ENCODE measurements around the gene PPP1R16B.
A peak's percentile ranks its signal among the peaks of the same experiment; 100 is the strongest.
"Not testable (repeated sequence)": the region's sequence is repeated elsewhere in the genome, so short reads cannot be mapped to it uniquely, and the experiment has no call there.

The PPP1R16B gene

GRCh38 chr20:38847840-38848239 is 42.3 kb downstream of the PPP1R16B start:
- no peak for DNase-seq (ENCODE audit: low read depth, low spot score)

- DNase-seq (ENCODE audit: low read depth, low spot score) = no peak
Measured at GRCh38 chr20:38853759-38854158, 48.3 kb downstream of the PPP1R16B start.

- DNase-seq (ENCODE audit: low read depth, low spot score) = no peak
Measured at GRCh38 chr20:38854654-38855066, 49.2 kb downstream of the PPP1R16B start.

- DNase-seq (ENCODE audit: low read depth, low spot score) = no peak
Measured at GRCh38 chr20:38855356-38855755, 49.9 kb downstream of the PPP1R16B start.

- no peak for DNase-seq (ENCODE audit: low read depth, low spot score)
Measured at GRCh38 chr20:38856570-38856969, 51.1 kb downstream of the PPP1R16B start.

GRCh38 chr20:38857703-38858102 is 52.2 kb downstream of the PPP1R16B start:
- DNase-seq (ENCODE audit: low read depth, low spot score) = no peak

DNA sequence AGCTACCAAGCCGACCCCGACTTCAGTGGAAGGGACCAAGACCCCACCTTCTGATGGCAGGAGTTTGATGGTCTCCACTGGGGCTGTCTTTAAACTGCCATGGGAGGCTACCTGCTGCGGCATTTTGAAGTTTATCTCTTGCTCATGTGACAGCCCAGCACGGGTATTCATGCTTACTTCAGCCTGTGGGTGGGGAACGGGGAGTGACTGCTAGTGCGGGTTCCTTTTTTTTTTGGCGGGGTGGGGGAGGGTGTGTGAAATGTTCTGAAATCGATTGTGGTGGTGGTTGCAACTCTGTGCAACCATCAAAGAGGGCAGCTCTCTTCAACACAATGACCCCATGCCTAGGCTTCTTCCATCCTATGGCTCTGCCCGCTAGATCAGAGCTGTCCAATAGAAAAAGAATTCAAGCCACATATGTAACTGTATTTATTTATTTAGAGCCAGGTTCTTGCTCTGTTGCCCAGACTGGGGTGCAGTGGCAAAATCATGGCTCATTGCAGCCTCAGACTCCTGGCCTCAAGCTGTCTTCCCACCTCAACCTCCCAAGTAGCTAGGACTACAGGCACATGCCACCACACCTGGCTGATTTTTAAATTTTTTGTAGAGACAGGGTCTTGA is 53.7 kb downstream of the PPP1R16B start:
- DNase-seq (ENCODE audit: low read depth, low spot score) = no peak

DNA sequence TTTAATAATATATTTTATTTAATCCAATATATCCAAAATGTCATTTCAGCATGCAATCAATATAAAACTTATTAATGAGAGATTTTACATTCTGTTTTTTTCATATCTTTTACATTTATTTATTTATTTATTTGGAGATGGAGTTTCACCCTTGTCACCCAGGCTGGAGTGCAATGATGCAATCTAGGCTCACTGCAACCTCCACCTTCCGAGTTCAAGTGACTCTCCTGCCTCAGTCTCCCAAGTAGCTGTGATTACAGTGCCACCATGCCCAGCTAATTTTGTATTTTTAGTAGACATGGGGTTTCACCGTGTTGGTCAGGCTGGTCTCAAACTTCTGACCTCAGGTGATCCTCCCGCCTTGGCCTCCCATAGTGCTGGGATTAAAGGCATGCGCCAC is 54.4 kb downstream of the PPP1R16B start:
- DNase-seq (ENCODE audit: low read depth, low spot score) = not testable (repeated sequence)

DNA sequence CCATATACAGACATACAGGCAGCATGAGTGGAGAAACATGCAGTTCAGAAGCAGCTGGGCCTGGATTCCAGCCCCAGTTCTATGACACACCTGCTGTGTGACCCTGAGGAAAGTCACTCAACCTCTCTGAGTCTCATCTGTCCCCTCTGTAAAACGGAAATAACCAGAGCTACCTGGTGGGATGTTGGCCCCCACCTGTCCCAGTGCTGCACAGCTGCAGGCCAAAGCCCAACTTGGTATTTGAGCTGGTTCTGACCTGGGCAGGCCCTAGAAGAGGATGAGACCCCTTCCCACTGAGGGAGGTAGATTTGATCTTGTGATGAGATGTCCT is 55.5 kb downstream of the PPP1R16B start:
- no peak for DNase-seq (ENCODE audit: low read depth, low spot score)

DNA sequence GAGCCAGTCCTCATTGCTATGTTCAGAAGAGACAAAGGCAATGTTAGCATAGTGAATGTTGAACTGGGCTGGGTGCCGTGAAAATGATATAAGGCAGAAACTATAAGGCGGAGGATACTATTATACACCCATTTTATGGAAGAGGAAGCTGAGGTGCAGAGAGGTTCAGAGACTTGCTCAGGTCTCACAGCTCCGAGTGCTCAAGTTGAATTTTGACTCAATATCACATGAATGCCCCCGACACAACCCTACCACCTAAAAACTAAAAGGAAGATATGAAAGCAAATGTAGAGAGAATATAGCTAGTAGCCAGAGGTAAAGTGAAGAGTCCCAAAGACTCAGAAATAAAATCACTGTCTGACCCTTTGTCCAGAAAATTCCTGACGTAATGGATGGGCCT is 56.7 kb downstream of the PPP1R16B start:
- DNase-seq (ENCODE audit: low read depth, low spot score) = no peak

GRCh38 chr20:38863024-38863851 is 57.7 kb downstream of the PPP1R16B start:
- DNase-seq (ENCODE audit: low read depth, low spot score) = no peak

DNA sequence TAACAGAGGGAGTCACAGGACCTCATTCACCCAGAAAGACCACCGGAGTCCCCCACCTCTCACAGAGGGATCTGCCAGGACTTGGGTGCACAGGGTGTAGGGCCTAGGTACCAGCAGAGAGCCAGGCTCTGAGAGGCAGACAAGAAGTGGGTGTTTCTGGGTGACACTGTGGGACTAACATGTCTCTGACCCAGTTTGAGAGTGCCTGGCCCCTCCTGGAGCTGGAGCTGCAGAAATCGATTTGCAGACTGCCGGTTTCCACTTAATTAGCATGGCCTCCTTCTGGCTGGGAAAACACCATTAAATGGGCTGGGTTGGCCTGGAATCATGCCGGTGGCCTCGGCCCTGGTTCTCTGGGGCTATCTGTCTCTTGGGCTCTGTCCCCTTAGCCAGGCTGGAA is 59.2 kb downstream of the PPP1R16B start:
- DNase-seq (ENCODE audit: low read depth, low spot score) = no peak

- no peak for DNase-seq (ENCODE audit: low read depth, low spot score)
Measured at GRCh38 chr20:38866265-38867061, 61.0 kb downstream of the PPP1R16B start.

GRCh38 chr20:38867062-38867359 is 61.5 kb downstream of the PPP1R16B start:
- no peak for DNase-seq (ENCODE audit: low read depth, low spot score)

- DNase-seq (ENCODE audit: low read depth, low spot score) = peak; percentile 68
Measured at GRCh38 chr20:38870733-38871559, 65.4 kb downstream of the PPP1R16B start.

- no peak for DNase-seq (ENCODE audit: low read depth, low spot score)
Measured at GRCh38 chr20:38871560-38871953, 66.1 kb downstream of the PPP1R16B start.

- no peak for DNase-seq (ENCODE audit: low read depth, low spot score)
Measured at GRCh38 chr20:38872036-38872435, 66.5 kb downstream of the PPP1R16B start.

DNA sequence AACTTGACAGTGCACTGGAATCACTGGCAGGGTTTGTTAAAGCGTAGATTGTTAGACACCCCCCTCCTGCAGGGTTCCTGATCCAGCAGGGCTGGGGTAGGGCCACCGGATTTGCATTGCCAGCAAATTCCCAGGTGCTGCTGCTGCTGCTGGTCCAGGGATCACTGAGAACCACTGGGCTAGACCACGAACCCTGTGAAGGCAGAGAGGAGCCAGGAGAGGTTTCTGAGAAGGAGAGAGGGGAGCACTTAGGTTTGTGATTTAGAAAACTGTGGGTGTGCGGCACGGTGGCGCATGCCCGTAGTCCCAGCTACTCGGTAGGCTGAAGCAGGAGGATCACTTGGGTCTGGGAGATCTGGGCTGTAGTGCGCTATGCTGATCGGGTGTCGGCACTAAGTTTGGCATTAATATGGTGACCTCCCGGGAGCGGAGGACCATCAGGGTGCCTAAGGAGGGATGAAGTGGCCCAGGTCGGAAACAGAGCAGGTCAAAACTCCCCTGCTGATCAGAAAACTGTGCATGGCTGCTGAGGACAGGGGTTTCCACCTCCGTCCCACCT is 67.1 kb downstream of the PPP1R16B start:
- DNase-seq (ENCODE audit: low read depth, low spot score) = no peak

DNA sequence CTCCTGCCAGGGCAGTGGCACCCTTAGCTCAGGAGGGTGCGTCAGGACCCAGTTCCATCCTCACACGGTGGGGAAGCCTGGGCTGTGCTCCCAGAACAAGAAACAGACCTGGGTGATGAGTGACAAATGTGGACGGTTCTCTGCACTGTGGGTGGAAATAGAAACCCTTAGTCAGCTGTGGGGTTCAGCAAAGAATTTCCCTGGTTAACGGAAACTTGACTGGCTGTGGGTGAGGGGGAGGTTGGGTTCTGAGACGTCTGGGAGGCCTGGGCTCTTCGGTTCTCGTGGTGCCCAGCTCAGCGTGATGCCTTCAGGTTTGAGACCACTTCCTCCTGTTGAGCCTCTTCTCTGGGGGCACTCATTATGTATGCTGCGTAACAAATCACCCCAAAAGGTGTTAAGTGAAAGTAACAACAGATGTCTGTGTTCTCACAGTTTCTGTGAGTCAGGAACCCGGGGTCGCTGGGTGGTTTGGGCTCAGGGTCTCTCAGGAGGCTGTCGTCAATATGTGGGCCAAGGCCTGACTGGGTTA is 67.6 kb downstream of the PPP1R16B start:
- DNase-seq (ENCODE audit: low read depth, low spot score) = no peak

- DNase-seq (ENCODE audit: low read depth, low spot score) = no peak
Measured at GRCh38 chr20:38874460-38875174, 69.1 kb downstream of the PPP1R16B start.
